Measurements from ENCODE around the gene CASD1.

DNA sequence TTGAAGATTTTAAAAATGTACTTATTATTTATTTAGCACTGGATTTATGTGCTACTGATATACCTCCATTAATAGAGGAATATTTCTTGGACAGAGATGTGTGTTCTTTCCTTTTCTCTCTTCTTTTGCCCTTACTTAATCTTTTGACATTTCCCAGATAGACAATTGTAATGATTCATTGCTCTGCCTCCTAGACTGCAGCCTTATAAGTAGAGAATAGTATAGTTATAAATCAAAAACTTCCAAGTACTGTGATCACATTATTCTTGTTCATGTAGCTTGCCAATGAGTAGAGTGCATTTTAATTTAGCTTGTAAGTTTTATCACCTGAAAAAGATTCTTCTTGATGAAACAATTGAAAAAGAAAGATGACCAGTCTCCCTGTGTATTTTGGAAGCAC, 47.6 kb downstream of the CASD1 start:
- TF ChIP-seq, protein P1, sequence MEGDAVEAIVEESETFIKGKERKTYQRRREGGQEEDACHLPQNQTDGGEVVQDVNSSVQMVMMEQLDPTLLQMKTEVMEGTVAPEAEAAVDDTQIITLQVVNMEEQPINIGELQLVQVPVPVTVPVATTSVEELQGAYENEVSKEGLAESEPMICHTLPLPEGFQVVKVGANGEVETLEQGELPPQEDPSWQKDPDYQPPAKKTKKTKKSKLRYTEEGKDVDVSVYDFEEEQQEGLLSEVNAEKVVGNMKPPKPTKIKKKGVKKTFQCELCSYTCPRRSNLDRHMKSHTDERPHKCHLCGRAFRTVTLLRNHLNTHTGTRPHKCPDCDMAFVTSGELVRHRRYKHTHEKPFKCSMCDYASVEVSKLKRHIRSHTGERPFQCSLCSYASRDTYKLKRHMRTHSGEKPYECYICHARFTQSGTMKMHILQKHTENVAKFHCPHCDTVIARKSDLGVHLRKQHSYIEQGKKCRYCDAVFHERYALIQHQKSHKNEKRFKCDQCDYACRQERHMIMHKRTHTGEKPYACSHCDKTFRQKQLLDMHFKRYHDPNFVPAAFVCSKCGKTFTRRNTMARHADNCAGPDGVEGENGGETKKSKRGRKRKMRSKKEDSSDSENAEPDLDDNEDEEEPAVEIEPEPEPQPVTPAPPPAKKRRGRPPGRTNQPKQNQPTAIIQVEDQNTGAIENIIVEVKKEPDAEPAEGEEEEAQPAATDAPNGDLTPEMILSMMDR (IDR thresholded peaks at IDR 0.05) = no peak
- TF ChIP-seq EP300 (IDR thresholded peaks at IDR 0.05) = no peak
- no peak for TF ChIP-seq POLR2A (IDR thresholded peaks at IDR 0.05)

Measured in tibial nerve (tissue), 4 donors.